Measurements from ENCODE around the gene TFF1.
A peak's percentile ranks its signal among the peaks of the same experiment; 100 is the strongest.

TFF1 gene

GRCh38 chr21:42395905-42396651 is 29.7 kb upstream of the TFF1 start, which contains the start of gene TMPRSS3:
TSS of gene TMPRSS3 (minus strand) at chr21:42396052. CDS start at chr21:42395417, 635 bp downstream.
- peaks cover 6% of the 10 kb centered on the region for H3K4me1 ChIP-seq (ENCODE audit: control insufficient read depth, insufficient read depth, low read length)
- no peaks in the 10 kb centered on the region for H3K27me3 ChIP-seq (ENCODE audit: control insufficient read depth, insufficient read depth, low read length)
- no peak within 1 kb of the TSS for H3K9ac ChIP-seq (ENCODE audit: low read length)
- H3K9me3 ChIP-seq (ENCODE audit: control insufficient read depth, low read length) = no peaks in the 10 kb centered on the region
- no peaks in the 10 kb centered on the region for H3K36me3 ChIP-seq (ENCODE audit: control insufficient read depth, insufficient read depth, low read length)
- no peak within 1 kb of the TSS for H3K4me3 ChIP-seq (ENCODE audit: low read length)

- no peaks in the 10 kb centered on the region for H3K9me3 ChIP-seq (ENCODE audit: control insufficient read depth, low read length)
- H3K36me3 ChIP-seq (ENCODE audit: control insufficient read depth, insufficient read depth, low read length) = no peaks in the 10 kb centered on the region
- H3K27me3 ChIP-seq (ENCODE audit: control insufficient read depth, insufficient read depth, low read length) = no peaks in the 10 kb centered on the region
- peaks cover 9% of the 10 kb centered on the region for H3K4me1 ChIP-seq (ENCODE audit: control insufficient read depth, insufficient read depth, low read length)
- no peak overlapping the region for H3K9ac ChIP-seq (ENCODE audit: low read length)
- H3K4me3 ChIP-seq (ENCODE audit: low read length) = no peak overlapping the region
Observed at GRCh38 chr21:42395302-42395701, 29.0 kb upstream of the TFF1 start.

- Histone ChIP-seq H3K36me3 (ENCODE audit: control insufficient read depth, insufficient read depth, low read length) (no peaks in the 10 kb centered on the region), H3K9ac (ENCODE audit: low read length) (no peak overlapping the region), H3K27me3 (ENCODE audit: control insufficient read depth, insufficient read depth, low read length) (no peaks in the 10 kb centered on the region), H3K9me3 (ENCODE audit: control insufficient read depth, low read length) (no peaks in the 10 kb centered on the region), H3K4me3 (ENCODE audit: low read length) (no peak overlapping the region), H3K4me1 (ENCODE audit: control insufficient read depth, insufficient read depth, low read length) (peaks cover 16% of the 10 kb centered on the region)
Observed at GRCh38 chr21:42393443-42393950, 27.2 kb upstream of the TFF1 start.

GRCh38 chr21:42392731-42393442 is 26.6 kb upstream of the TFF1 start:
- H3K27me3 ChIP-seq (ENCODE audit: control insufficient read depth, insufficient read depth, low read length) = no peaks in the 10 kb centered on the region
- H3K9ac ChIP-seq (ENCODE audit: low read length) = no peak overlapping the region
- H3K4me1 ChIP-seq (ENCODE audit: control insufficient read depth, insufficient read depth, low read length) = peaks cover 19% of the 10 kb centered on the region
- H3K36me3 ChIP-seq (ENCODE audit: control insufficient read depth, insufficient read depth, low read length) = no peaks in the 10 kb centered on the region
- no peak overlapping the region for H3K4me3 ChIP-seq (ENCODE audit: low read length)
- H3K9me3 ChIP-seq (ENCODE audit: control insufficient read depth, low read length) = no peaks in the 10 kb centered on the region

GRCh38 chr21:42391297-42391696 is 25.0 kb upstream of the TFF1 start:
- H3K27me3 ChIP-seq (ENCODE audit: control insufficient read depth, insufficient read depth, low read length) = no peaks in the 10 kb centered on the region
- no peak overlapping the region for H3K9ac ChIP-seq (ENCODE audit: low read length)
- H3K9me3 ChIP-seq (ENCODE audit: control insufficient read depth, low read length) = no peaks in the 10 kb centered on the region
- no peaks in the 10 kb centered on the region for H3K36me3 ChIP-seq (ENCODE audit: control insufficient read depth, insufficient read depth, low read length)
- peaks cover 33% of the 10 kb centered on the region for H3K4me1 ChIP-seq (ENCODE audit: control insufficient read depth, insufficient read depth, low read length)
- H3K4me3 ChIP-seq (ENCODE audit: low read length) = no peak overlapping the region

GRCh38 chr21:42390696-42391095 is 24.4 kb upstream of the TFF1 start:
- Histone ChIP-seq H3K27me3 (ENCODE audit: control insufficient read depth, insufficient read depth, low read length) (no peaks in the 10 kb centered on the region), H3K4me3 (ENCODE audit: low read length) (no peak overlapping the region), H3K36me3 (ENCODE audit: control insufficient read depth, insufficient read depth, low read length) (no peaks in the 10 kb centered on the region), H3K9ac (ENCODE audit: low read length) (no peak overlapping the region), H3K4me1 (ENCODE audit: control insufficient read depth, insufficient read depth, low read length) (peaks cover 39% of the 10 kb centered on the region), H3K9me3 (ENCODE audit: control insufficient read depth, low read length) (no peaks in the 10 kb centered on the region)

- no peaks in the 10 kb centered on the region for H3K27me3 ChIP-seq (ENCODE audit: control insufficient read depth, insufficient read depth, low read length)
- H3K36me3 ChIP-seq (ENCODE audit: control insufficient read depth, insufficient read depth, low read length) = no peaks in the 10 kb centered on the region
- no peak overlapping the region for H3K4me3 ChIP-seq (ENCODE audit: low read length)
- no peaks in the 10 kb centered on the region for H3K9me3 ChIP-seq (ENCODE audit: control insufficient read depth, low read length)
- H3K4me1 ChIP-seq (ENCODE audit: control insufficient read depth, insufficient read depth, low read length) = peaks cover 44% of the 10 kb centered on the region
- H3K9ac ChIP-seq (ENCODE audit: low read length) = no peak overlapping the region
Observed at GRCh38 chr21:42390193-42390592, 23.9 kb upstream of the TFF1 start.

- no peaks in the 10 kb centered on the region for H3K36me3 ChIP-seq (ENCODE audit: control insufficient read depth, insufficient read depth, low read length)
- peak overlapping the region; percentile 84 for H3K9ac ChIP-seq (ENCODE audit: low read length)
- H3K27me3 ChIP-seq (ENCODE audit: control insufficient read depth, insufficient read depth, low read length) = no peaks in the 10 kb centered on the region
- peak overlapping the region; percentile 60 for H3K4me3 ChIP-seq (ENCODE audit: low read length)
- no peaks in the 10 kb centered on the region for H3K9me3 ChIP-seq (ENCODE audit: control insufficient read depth, low read length)
- H3K4me1 ChIP-seq (ENCODE audit: control insufficient read depth, insufficient read depth, low read length) = peaks cover 50% of the 10 kb centered on the region
Observed at GRCh38 chr21:42389449-42389835, 23.1 kb upstream of the TFF1 start.

- Histone ChIP-seq H3K9me3 (ENCODE audit: control insufficient read depth, low read length) (no peaks in the 10 kb centered on the region), H3K9ac (ENCODE audit: low read length) (peak overlapping the region; percentile 84), H3K36me3 (ENCODE audit: control insufficient read depth, insufficient read depth, low read length) (no peaks in the 10 kb centered on the region), H3K27me3 (ENCODE audit: control insufficient read depth, insufficient read depth, low read length) (no peaks in the 10 kb centered on the region), H3K4me1 (ENCODE audit: control insufficient read depth, insufficient read depth, low read length) (peaks cover 55% of the 10 kb centered on the region), H3K4me3 (ENCODE audit: low read length) (peak overlapping the region; percentile 60)
Observed at GRCh38 chr21:42388740-42389448, 22.6 kb upstream of the TFF1 start.

GRCh38 chr21:42387843-42388340 is 21.6 kb upstream of the TFF1 start:
- Histone ChIP-seq H3K27me3 (ENCODE audit: control insufficient read depth, insufficient read depth, low read length) (no peaks in the 10 kb centered on the region), H3K4me3 (ENCODE audit: low read length) (peak overlapping the region; percentile 60), H3K4me1 (ENCODE audit: control insufficient read depth, insufficient read depth, low read length) (peaks cover 63% of the 10 kb centered on the region), H3K9ac (ENCODE audit: low read length) (peak overlapping the region; percentile 84), H3K36me3 (ENCODE audit: control insufficient read depth, insufficient read depth, low read length) (no peaks in the 10 kb centered on the region), H3K9me3 (ENCODE audit: control insufficient read depth, low read length) (no peaks in the 10 kb centered on the region)

GRCh38 chr21:42387164-42387563 is 20.8 kb upstream of the TFF1 start:
- Histone ChIP-seq H3K4me3 (ENCODE audit: low read length) (no peak overlapping the region), H3K4me1 (ENCODE audit: control insufficient read depth, insufficient read depth, low read length) (peaks cover 70% of the 10 kb centered on the region), H3K9ac (ENCODE audit: low read length) (peak overlapping the region; percentile 84), H3K9me3 (ENCODE audit: control insufficient read depth, low read length) (no peaks in the 10 kb centered on the region), H3K27me3 (ENCODE audit: control insufficient read depth, insufficient read depth, low read length) (no peaks in the 10 kb centered on the region), H3K36me3 (ENCODE audit: control insufficient read depth, insufficient read depth, low read length) (no peaks in the 10 kb centered on the region)
